B cell (primary cell): ENCODE results near the gene NOL9.

Experiments
- CTCF ChIP-seq: fragments of 200-600 bp; IDR thresholded peaks from one replicate; pipeline ENCODE4 v1.8.0; 2022; ENCODE audit warnings: antibody characterized with exemption, mild to moderate bottlenecking
- EZH2 ChIP-seq: IDR thresholded peaks from 2 replicates; pipeline ENCODE4 v1.6.1; 2012; ENCODE audit warnings: borderline replicate concordance, low read depth, mild to moderate bottlenecking, moderate library complexity, low read length; ENCODE audit not compliant: insufficient read depth, poor library complexity, severe bottlenecking

- TF ChIP-seq CTCF = no peak
- TF ChIP-seq EZH2 = no peak
Observed at GRCh38 chr1:6580119-6580592, 25.8 kb upstream of the NOL9 start.
